Measurements from ENCODE around the gene TMEM119.

TMEM119 gene, protein sequence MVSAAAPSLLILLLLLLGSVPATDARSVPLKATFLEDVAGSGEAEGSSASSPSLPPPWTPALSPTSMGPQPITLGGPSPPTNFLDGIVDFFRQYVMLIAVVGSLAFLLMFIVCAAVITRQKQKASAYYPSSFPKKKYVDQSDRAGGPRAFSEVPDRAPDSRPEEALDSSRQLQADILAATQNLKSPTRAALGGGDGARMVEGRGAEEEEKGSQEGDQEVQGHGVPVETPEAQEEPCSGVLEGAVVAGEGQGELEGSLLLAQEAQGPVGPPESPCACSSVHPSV

DNA sequence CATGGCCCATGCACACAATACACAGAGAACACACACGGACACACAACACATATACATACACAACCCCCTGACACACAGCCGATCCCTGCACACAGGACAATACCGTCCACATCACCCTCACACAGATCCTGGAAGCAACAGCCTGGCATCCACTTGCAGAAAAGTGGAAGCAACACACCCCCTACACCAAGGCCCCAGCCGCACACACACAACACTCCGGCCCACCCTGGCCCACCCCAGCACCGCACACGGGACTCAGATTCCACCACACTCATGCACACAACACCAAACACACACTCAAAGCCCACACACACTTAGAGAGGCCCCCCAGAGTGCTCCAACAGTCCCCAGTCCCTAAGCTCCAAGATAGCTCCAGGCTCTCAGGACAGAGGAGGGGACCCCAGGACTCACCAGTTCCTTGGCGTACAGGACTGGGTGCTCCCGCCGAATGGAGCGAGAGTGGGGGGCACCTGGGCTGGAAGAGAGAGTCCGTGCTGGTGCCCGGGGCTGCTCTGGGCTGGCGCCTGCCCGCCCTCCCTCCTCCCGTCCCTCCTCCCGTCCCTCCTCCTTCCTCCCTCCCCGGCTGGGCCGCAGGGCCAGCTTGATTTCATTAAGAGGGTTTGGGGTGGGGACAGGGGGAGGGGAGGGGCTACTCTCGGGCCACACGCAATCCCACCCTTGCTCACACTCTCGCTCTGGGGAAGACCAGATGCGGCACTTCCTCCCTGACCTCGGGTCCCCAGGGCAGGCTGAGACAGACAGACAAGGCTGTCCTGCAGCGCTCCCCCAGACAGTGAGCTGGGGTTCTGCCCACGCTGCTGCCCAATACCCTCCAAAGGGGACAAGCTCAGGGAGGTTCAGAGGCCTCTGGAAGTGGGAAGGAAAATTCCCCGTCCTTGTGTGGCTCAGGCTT, at the start of gene TMEM119:
TSS of gene TMEM119 (minus strand) at position 526 of the 913 bp plus-strand sequence. CDS start 5,701 bp downstream, outside the sequence.
- peak; percentile 75 for DNase-seq

DNA sequence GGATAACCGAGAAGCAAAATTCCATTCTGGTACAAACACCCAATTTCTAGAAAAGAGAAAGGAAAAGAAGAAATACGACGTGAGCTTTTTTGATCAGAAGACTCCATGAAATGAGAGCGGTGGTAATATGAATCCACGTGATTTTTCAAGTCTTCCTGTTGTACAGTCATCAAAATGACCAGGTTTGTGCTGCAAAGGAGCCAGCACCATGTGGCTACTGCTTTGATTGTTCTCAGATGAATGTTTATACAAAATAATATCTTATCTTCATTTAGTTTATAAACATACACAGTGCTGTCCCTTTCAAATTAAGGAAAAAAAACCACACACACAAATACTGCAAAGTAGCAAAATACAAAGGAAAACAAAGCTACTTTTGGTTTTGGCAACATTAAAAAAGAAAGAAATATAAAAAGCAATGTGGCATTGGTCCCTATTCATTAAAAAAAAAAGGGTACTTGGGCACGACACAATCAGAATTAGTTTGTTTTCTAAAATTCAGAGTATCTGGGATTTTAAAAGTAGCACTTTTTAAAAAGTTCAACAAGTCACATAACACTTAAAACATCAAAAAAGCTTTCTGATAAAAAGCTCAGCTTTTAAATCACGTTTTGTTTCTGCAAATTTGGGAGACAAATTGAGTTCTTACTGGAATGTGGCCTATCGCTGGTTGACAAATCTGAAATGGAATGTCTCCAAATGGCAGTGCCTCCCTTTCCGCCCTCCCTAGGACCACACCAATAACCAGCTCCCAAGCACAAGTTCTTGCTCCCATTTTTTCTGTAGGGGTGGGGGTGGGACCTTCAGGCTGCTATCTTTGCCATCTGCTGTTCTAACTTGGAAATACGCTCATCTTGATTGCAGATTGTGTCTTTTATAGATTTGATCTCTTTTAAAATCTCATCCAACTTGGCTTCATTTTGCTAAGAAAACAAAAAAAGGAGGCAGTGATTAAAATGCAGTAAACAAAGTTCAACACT, 49.0 kb upstream of the TMEM119 start:
- DNase-seq = no peak

DNA sequence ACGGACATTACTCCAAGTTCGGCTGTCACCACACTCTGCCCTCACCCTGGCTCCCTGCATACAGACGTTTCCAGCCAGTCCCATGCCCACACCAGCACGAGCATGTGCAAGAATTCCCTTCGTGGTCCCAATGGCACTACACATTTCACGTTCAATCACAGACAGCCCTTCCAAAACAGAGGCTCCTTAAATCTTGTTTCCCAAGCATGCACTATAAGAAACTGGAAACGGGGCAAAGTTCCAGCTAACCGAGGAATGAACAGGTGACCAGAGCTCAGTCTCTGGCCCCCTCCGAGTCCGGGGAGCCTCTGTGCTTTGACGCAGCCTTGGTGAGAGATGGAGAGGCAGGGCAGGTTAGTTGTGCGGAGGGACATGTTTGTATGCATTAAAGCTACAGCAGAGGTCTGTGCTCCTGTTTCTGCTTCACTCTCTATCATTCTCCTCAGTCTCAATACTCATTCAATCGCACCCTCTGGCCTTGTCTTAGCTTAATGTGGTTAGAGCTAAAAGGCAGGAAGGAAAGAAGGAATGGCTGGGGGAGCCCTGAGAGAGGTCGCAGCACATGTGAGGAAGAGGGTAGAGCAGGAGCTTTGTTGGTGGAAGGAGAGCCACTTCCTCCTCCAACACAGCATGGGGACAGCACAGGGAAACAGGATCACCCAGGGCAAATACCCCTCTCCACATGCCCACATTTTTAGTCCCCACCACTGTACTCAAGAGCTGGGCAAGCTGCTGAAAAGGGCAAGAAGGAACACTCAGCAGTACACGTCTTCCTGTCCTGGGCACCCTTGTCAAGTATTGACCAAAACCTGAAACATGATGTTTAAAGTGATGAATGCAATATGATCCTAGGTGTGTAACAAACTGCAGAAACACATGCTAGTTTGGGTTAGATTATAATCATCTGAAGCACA, 48.1 kb upstream of the TMEM119 start:
- no peak for DNase-seq

GRCh38 chr12:108644811-108645120, 46.9 kb upstream of the TMEM119 start:
- no peak for DNase-seq

DNA sequence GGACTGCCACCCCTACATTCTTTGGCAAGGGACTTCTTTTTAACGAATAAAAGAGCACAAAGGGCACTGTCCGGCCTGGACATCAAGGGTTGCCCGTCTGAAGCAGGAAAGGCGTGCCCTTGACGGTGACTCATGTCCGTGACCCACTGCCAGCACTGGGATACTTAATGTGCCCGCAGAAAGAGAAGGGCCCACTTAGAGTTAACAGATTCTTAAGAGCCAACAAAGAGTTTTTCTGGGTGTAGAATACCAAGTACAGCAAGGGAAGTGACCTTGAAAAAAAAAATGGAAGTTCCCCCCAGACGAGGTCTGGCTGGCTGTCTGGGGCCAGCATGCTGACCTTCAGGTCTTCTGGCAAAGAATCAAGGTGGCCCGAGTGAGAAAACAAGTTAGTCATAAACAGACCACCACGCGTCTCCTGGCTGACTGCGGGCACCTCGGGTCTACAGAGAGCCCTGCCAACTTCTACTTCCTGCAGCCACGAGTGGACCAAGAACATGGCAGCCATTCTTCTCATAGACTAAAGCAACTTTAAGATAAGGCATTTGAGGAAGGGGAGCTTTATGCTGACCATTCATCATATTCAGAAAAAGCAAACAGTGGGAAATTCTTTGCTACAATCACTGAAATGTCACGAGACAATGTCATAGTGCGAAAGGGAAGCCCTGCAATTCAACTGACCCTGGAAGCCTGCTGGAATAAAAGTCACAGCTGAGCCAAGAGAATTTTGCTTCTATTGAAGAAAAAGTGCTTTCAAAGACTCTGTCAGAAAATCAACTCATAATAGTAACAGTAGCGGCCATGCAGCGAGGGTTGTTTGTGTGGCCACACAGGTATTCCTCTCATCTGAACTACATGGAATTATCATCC, 46.3 kb upstream of the TMEM119 start:
- no peak for DNase-seq

DNA sequence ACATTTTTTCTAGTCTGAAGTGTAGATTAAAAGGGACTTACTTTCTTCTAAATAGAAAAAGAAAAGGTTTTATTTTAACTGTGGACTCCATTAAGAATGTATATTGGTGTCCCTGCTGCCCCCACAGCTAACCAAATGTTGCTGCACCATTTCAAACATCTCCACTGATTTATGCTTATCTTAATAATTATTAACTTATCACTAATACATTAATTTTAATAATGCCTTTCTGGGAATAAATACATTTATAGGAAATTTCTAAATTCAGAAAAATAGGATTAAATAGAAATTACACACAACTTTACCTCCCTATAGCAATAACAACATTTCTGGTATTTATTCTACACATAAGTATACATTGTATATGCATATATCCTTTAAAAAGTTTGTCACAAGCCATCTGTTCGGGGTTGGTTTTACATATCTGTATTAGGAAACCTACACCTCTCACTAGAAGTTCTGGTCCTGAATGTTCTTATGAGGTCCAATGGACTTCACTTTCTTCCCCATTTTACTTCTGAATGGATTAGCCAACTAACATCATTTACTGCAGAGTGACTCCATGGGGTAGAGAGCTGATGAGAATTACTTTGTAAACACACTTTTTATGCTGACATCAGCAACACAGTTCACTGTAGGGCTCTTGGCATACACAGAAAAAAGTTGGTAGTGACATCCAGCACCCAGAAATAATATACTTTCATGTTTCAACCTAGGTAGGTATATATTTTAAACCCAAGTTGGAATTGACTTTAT, 45.2 kb upstream of the TMEM119 start:
- no peak for DNase-seq

DNA sequence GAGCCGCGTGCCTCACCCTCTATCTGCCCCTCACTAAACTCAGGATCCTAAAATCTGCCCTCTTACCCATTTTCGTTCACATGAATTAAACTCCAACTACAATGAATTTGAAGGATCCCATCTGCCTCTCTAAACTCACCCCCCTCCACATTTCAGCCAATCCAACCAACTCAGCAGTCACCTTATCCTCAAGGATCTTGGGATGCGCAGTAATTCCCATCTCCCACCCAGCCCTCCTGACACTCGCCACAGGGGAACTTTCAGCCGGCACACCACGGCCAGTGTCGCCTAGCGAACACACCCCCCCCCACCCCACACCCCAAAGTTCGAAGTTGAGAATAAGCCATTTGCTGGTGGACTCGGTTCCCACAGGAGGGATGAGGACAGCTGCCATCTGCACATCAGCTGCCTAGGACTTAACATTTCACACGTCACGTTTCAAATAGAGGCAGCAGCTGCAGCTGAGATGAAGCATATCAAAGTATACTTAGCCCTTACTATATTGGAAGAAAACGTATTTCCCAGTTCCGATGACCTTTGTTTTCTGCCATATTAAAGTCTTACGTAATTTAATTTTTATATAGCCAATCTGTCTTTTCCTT, 44.5 kb upstream of the TMEM119 start:
- no peak for DNase-seq

- no peak for DNase-seq
Observed at GRCh38 chr12:108641446-108642268, 43.8 kb upstream of the TMEM119 start.

GRCh38 chr12:108640802-108641445, 43.0 kb upstream of the TMEM119 start:
- DNase-seq = no peak

DNA sequence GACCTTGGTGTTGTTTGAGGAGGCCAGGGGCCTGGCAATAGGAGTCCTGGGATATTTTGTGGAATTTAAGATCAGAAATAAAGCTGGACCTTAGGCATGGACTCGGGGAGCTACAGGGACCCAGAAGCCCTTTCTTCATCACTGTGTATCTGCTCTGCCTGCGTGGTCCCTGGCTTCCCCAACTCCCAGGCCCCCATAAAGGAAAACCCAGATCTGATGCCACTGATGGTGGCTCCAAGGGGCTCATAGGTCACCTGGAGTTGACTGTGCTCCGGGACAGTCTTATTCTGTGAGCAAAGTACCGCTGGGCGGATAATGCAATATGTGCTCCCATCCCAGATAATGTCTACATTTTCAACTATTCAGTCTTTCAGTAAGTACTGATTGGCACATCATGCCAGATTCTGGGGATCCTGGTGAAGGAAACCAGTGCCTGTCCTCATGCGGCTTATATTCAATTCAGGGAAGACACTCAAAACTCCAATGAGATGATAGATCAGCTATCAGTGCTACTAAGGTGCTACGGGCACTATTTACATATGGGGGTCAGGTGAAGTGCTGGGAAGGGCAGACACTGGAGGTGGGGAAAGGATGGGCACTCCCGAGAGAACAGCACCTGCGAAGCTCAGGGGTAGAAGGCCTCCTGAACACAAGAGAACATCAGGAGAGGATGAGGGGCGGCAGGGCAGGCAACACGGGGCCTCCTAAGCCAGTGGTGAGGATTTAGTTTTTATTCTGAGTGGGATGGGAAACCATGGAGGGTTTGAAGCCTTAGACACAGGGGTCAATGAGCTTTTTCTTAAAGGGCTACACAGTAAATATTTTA, 41.3 kb upstream of the TMEM119 start:
- DNase-seq = no peak

- DNase-seq = no peak
Observed at GRCh38 chr12:108638141-108638827, 40.4 kb upstream of the TMEM119 start.

GRCh38 chr12:108637222-108637971, 39.5 kb upstream of the TMEM119 start:
- no peak for DNase-seq

GRCh38 chr12:108635997-108636808, 38.3 kb upstream of the TMEM119 start:
- DNase-seq = no peak

- DNase-seq = no peak
Observed at GRCh38 chr12:108635201-108635996, 37.5 kb upstream of the TMEM119 start.
